GM12878 (cell line): Measurements from ENCODE around the gene MRPL30. TPM values are rescaled to one million over a fixed set of nuclear protein-coding genes. Genes with fewer than 3 reads are reported as not detected.

Experiments
- ATF7 ChIP-seq: fragments of 450-650 bp; IDR thresholded peaks from 2 replicates; pipeline ENCODE4 v1.6.1; 2016; ENCODE audit warnings: low read depth, mild to moderate bottlenecking
- CHD2 ChIP-seq: IDR thresholded peaks from 2 replicates; pipeline ENCODE4 v1.6.1; 2011; ENCODE audit warnings: low read depth, low read length, improper control_type of control experiment, borderline replicate concordance
- CREB1 ChIP-seq: IDR thresholded peaks from 2 replicates; pipeline ENCODE4 v1.6.1; 2012; ENCODE audit warnings: low read depth, mild to moderate bottlenecking, inconsistent platforms
- CREM ChIP-seq: IDR thresholded peaks from 2 replicates; pipeline ENCODE4 v1.6.1; 2014; ENCODE audit warnings: antibody characterized with exemption, low read depth
- ELK1 ChIP-seq: IDR thresholded peaks from 2 replicates; pipeline ENCODE4 v1.6.1; 2012; ENCODE audit warnings: low read depth, low read length, improper control_type of control experiment
- EP300 ChIP-seq, 2 experiments: fragments of 150-350 bp in 1 of 2; IDR thresholded peaks; 2 replicates each; pipeline ENCODE4 v1.6.1; 2011 to 2012; ENCODE audit warnings: low read depth in 2 of 2, low read length in 2 of 2, borderline replicate concordance in 1 of 2, improper control_type of control experiment in 1 of 2, inconsistent platforms in 1 of 2; ENCODE audit not compliant: control insufficient read depth in 1 of 2
- HCFC1 ChIP-seq: fragments of 150-350 bp; IDR thresholded peaks from 2 replicates; pipeline ENCODE4 v1.6.1; 2014; ENCODE audit warnings: low read length
- IKZF1 ChIP-seq: fragments of 450-650 bp; conservative IDR thresholded peaks from 2 replicates; pipeline ENCODE4 v1.6.1; 2017; ENCODE audit warnings: antibody characterized with exemption, mild to moderate bottlenecking
- IRF3 ChIP-seq: fragments of 450-650 bp; IDR thresholded peaks from 2 replicates; pipeline ENCODE4 v1.6.1; 2014; ENCODE audit warnings: mild to moderate bottlenecking
- IRF4 ChIP-seq: IDR thresholded peaks from 2 replicates; pipeline ENCODE4 v1.6.1; 2011; ENCODE audit warnings: low read depth, low read length
- NRF1 ChIP-seq: conservative IDR thresholded peaks from 2 replicates; pipeline ENCODE4 v1.6.1; 2011; ENCODE audit warnings: mild to moderate bottlenecking, low read depth, low read length, improper control_type of control experiment
- PAX8 ChIP-seq: fragments of 450-650 bp; IDR thresholded peaks from 2 replicates; pipeline ENCODE4 v1.6.1; 2017; ENCODE audit warnings: mild to moderate bottlenecking, moderate library complexity
- POLR2A ChIP-seq: IDR thresholded peaks from 2 replicates; pipeline ENCODE4 v1.6.1; 2011; ENCODE audit warnings: low read depth, mild to moderate bottlenecking, low read length
- POLR2AphosphoS2 ChIP-seq: IDR thresholded peaks from 2 replicates; pipeline ENCODE4 v1.6.1; 2011; ENCODE audit warnings: low read depth, mild to moderate bottlenecking, low read length, improper control_type of control experiment, moderate library complexity
- POLR2AphosphoS5 ChIP-seq: IDR thresholded peaks from 2 replicates; pipeline ENCODE4 v1.6.1; 2011; ENCODE audit warnings: mild to moderate bottlenecking, low read length, inconsistent platforms
- POU2F2 ChIP-seq: IDR thresholded peaks from 3 replicates; pipeline ENCODE4 v1.6.1; 2011; ENCODE audit warnings: low read depth, mild to moderate bottlenecking, low read length, borderline replicate concordance
- RB1 ChIP-seq: fragments of 450-650 bp; formaldehyde crosslinking; IDR thresholded peaks from 2 replicates; pipeline ENCODE4 v1.6.1; 2017; ENCODE audit warnings: mild to moderate bottlenecking, borderline replicate concordance
- SMARCA5 ChIP-seq: fragments of 450-650 bp; IDR thresholded peaks from 2 replicates; pipeline ENCODE4 v1.6.1; 2017; ENCODE audit warnings: mild to moderate bottlenecking
- SRF ChIP-seq, 2 experiments: IDR thresholded peaks; 2 replicates each; pipeline ENCODE4 v1.6.1; 2011; ENCODE audit warnings: low read depth in 2 of 2, low read length in 2 of 2, mild to moderate bottlenecking in 1 of 2, moderate library complexity in 1 of 2
- SUPT20H ChIP-seq: IDR thresholded peaks from 2 replicates; pipeline ENCODE4 v1.6.1; 2011; ENCODE audit warnings: low read depth, mild to moderate bottlenecking, low read length, moderate library complexity, borderline replicate concordance; ENCODE audit not compliant: control insufficient read depth
- TARDBP ChIP-seq: IDR thresholded peaks from 2 replicates; pipeline ENCODE4 v1.6.1; 2016; ENCODE audit warnings: borderline replicate concordance
- WRNIP1 ChIP-seq: IDR thresholded peaks from 2 replicates; pipeline ENCODE4 v1.6.1; 2011; ENCODE audit warnings: low read depth, low read length, improper control_type of control experiment, borderline replicate concordance
- ZBTB40 ChIP-seq: fragments of 450-650 bp; IDR thresholded peaks from 2 replicates; pipeline ENCODE4 v1.6.1; 2016; ENCODE audit warnings: mild to moderate bottlenecking, moderate library complexity, borderline replicate concordance
- ZNF207 ChIP-seq: fragments of 450-650 bp; IDR thresholded peaks from 2 replicates; pipeline ENCODE4 v1.6.1; 2014; ENCODE audit warnings: antibody characterized with exemption, mild to moderate bottlenecking, borderline replicate concordance
- polyA plus RNA-seq, 11 experiments: library from polyadenylated mRNA; depleted of rRNA in 4 of 11; unstranded in 6 of 11; stranded (reverse) in 5 of 11; fragments of >200 nt; fragmentation: Nextera tagmentation in 4 of 11; fragmentation: Illumina TruSeq in 1 of 11; extraction: Ambion mirVana in 4 of 11; extraction: Trizol in 1 of 11; gene quantifications; 1 replicate in 1 of 11; 2 replicates in 10 of 11; pipeline versions ENCODE4 v1.2.1 to v1.2.3, GENCODE V29; 2011 to 2016; ENCODE audit warnings: inconsistent platforms in 2 of 11, missing spikeins in 2 of 11, low read depth in 1 of 11
- total RNA-seq, 4 experiments: library from RNA; depleted of rRNA in 3 of 4; stranded (reverse); fragments of >200 nt in 3 of 4; fragmentation: Illumina TruSeq in 1 of 4; extraction: Trizol in 1 of 4; gene quantifications; 2 replicates each; pipeline versions ENCODE4 v1.2.1 to v1.2.3, GENCODE V29; 2013 to 2021

The MRPL30 gene
- total and polyA plus RNA-seq, 10 of the 15 experiments (the other 5 are each of a cell fraction or from before 2014, with no cell fraction given), result 33.6 to 63.3 (median 40.1) TPM

- TF ChIP-seq IRF3 (no peak), TARDBP (0 out of 2 replicates have a peak, but pooled peaks have one; percentile 44), CREB1 (peak; percentile 84), ZNF207 (no peak; the same call in 1 of the 2 replicates), POLR2AphosphoS2 (peak; percentile 82), IRF4 (peak; percentile 11; the same call in 1 of the 2 replicates), PAX8 (0 out of 2 replicates have a peak, but pooled peaks have one; percentile 55), RB1 (peak; percentile 55; the same call in 1 of the 2 replicates), WRNIP1 (0 out of 2 replicates have a peak, but pooled peaks have one; percentile 63), IKZF1 (peak; percentile 98), ELK1 (no peak; the same call in 1 of the 2 replicates), CHD2 (peak; percentile 64; the same call in 1 of the 2 replicates), SUPT20H (no peak), NRF1 (0 out of 2 replicates have a peak, but pooled peaks have one; percentile 13), SRF (IDR thresholded peaks at IDR 0.05; ENCODE audit: low read depth in 2 of 2, low read length in 2 of 2) (0 out of 4 replicates have a peak, but pooled peaks of 1 of the 2 experiments have one; percentile 24), EP300 (IDR thresholded peaks at IDR 0.05; ENCODE audit: borderline replicate concordance in 1 of 2, control insufficient read depth in 1 of 2, low read depth in 2 of 2, low read length in 2 of 2) (peak; percentile 32 to 55; a peak in 2 of 4 replicates), POU2F2 (peak; percentile 78; the same call in 1 of the 3 replicates), SMARCA5 (peak; percentile 48; the same call in 1 of the 2 replicates), POLR2A (peak; percentile 97), HCFC1 (no peak; the same call in 1 of the 2 replicates), POLR2AphosphoS5 (peak; percentile 83), CREM (peak; percentile 92), ATF7 (peak; percentile 90), ZBTB40 (peak; percentile 86)
Measured at GRCh38 chr2:99154643-99155536, 26.1 kb upstream of the MRPL30 start, which contains the start of the genes LIPT1 and TSGA10 (continued).
